CD4-positive, CD25-positive, alpha-beta regulatory T cell (primary cell): ENCODE measurements around the gene TMEM131L. TPM values are rescaled to one million over a fixed set of nuclear protein-coding genes. Genes with fewer than 3 reads are reported as not detected.

Experiments used
- ATAC-seq, 2 donors: fragments of 150-1000 bp; cut with Tn5 transposase; one replicate each; pipeline ENCODE4 v1.10.0; 2021; ENCODE audit warnings: low read depth in 2 of 2, moderate number of reproducible peaks in 2 of 2, moderate library complexity in 1 of 2
- DNase-seq, 3 donors: peaks; one replicate each; pipeline versions ENCODE4 v3.0.0 to v3.0.0-alpha.2; 2012 to 2022; ENCODE audit warnings: mixed read lengths in 1 of 3
- H3K27ac ChIP-seq: one replicate; pipeline ENCODE4 v1.7.0; 2013; ENCODE audit warnings: mild to moderate bottlenecking, low read length; ENCODE audit not compliant: insufficient read depth, poor library complexity, severe bottlenecking
- H3K27me3 ChIP-seq: one replicate; pipeline ENCODE4 v1.7.0; 2013; ENCODE audit warnings: low read length; ENCODE audit not compliant: control insufficient read depth, insufficient read depth
- H3K36me3 ChIP-seq: one replicate; pipeline ENCODE4 v1.7.0; 2013; ENCODE audit warnings: mild to moderate bottlenecking, low read length, moderate library complexity; ENCODE audit not compliant: control insufficient read depth, insufficient read depth
- H3K4me1 ChIP-seq: 2 replicates; pipeline ENCODE4 v1.7.0; 2013; ENCODE audit warnings: mild to moderate bottlenecking, low read length; ENCODE audit not compliant: insufficient read depth, control insufficient read depth, poor library complexity, severe bottlenecking
- H3K4me3 ChIP-seq: one replicate; pipeline ENCODE4 v1.7.0; 2013; ENCODE audit warnings: low read depth, mild to moderate bottlenecking, low read length, moderate library complexity
- H3K9me3 ChIP-seq, 2 experiments: 1 replicate in 1 of 2; 2 replicates in 1 of 2; pipeline ENCODE4 v1.7.0; 2013; ENCODE audit warnings: low read length in 2 of 2, mild to moderate bottlenecking in 1 of 2, moderate library complexity in 1 of 2; ENCODE audit not compliant: control insufficient read depth in 2 of 2
- H3K27ac Mint-ChIP-seq, 3 donors: one replicate each; pipeline ENCODE4 v1.8.0; 2020 to 2022; ENCODE audit warnings: mild to moderate bottlenecking in 3 of 3, mixed read lengths in 3 of 3, moderate library complexity in 2 of 3
- H3K27me3 Mint-ChIP-seq: one replicate; pipeline ENCODE4 v1.8.0; 2022; ENCODE audit warnings: mild to moderate bottlenecking, mixed read lengths
- H3K36me3 Mint-ChIP-seq: one replicate; pipeline ENCODE4 v1.8.0; 2020; ENCODE audit warnings: mixed read lengths
- H3K4me1 Mint-ChIP-seq, 4 donors: one replicate each; pipeline ENCODE4 v1.8.0; 2020 to 2022; ENCODE audit warnings: mixed read lengths in 4 of 4, mild to moderate bottlenecking in 1 of 4
- H3K4me3 Mint-ChIP-seq, 4 donors: one replicate each; pipeline ENCODE4 v1.8.0; 2020 to 2022; ENCODE audit warnings: mild to moderate bottlenecking in 4 of 4, mixed read lengths in 4 of 4, moderate library complexity in 3 of 4
- H3K9me3 Mint-ChIP-seq, 7 donors: one replicate each; pipeline ENCODE4 v1.8.0; 2020 to 2022; ENCODE audit warnings: mixed read lengths in 7 of 7, mild to moderate bottlenecking in 3 of 7, moderate library complexity in 2 of 7
- polyA plus RNA-seq, 4 donors: library from polyadenylated mRNA; unstranded; fragments of 300-500 nt; fragmentation: Illumina TruSeq; gene quantifications; one replicate each; pipeline ENCODE4 v1.2.3, GENCODE V29; 2021
- total RNA-seq: library from RNA; stranded (reverse); gene quantifications from one replicate; pipeline ENCODE4 v1.2.3, GENCODE V29; 2022

TMEM131L gene
- total and polyA plus RNA-seq, 5 donors from 2014 or later, result 35.5 to 86.4 (median 44.1) TPM

DNA sequence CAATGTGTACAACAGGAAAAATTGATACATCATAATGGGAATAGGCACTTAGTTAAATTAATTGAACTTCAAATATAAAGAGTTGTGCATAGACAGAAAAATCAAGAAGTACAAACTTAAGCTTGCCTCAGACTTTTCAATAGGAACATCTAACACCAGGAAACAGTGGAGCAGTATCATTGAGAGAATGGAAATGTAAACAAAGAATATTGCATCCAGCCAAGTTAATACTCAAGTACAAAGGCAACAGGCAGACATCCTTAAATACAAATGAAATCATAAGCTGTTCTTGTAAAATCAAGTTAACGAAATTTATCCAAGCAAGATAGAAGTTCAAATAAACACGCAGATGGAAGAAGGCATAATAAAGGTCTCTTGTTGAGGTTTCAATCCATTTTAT is 146.7 kb downstream of the TMEM131L start:
- Histone ChIP-seq H3K4me1 (no peaks in the 10 kb centered on the region), H3K4me3 (no peak overlapping the region), H3K27me3 (no peaks in the 10 kb centered on the region), H3K27ac (no peak overlapping the region), H3K36me3 (peaks cover 82% of the 10 kb centered on the region), H3K9me3 (no peaks in the 10 kb centered on the region)
- H3K4me1 Mint-ChIP-seq, result peaks cover 35 to 52% (median 45%) of the 10 kb centered on the region in 4 donors
- H3K9me3 Mint-ChIP-seq, result no peaks in the 10 kb centered on the region
- DNase-seq, result no peak
- ATAC-seq, result no peak
- no peaks in the 10 kb centered on the region for H3K27me3 Mint-ChIP-seq
- no peak overlapping the region for H3K4me3 Mint-ChIP-seq
- H3K36me3 Mint-ChIP-seq, result peaks cover 72% of the 10 kb centered on the region
- no peak overlapping the region for H3K27ac Mint-ChIP-seq

DNA sequence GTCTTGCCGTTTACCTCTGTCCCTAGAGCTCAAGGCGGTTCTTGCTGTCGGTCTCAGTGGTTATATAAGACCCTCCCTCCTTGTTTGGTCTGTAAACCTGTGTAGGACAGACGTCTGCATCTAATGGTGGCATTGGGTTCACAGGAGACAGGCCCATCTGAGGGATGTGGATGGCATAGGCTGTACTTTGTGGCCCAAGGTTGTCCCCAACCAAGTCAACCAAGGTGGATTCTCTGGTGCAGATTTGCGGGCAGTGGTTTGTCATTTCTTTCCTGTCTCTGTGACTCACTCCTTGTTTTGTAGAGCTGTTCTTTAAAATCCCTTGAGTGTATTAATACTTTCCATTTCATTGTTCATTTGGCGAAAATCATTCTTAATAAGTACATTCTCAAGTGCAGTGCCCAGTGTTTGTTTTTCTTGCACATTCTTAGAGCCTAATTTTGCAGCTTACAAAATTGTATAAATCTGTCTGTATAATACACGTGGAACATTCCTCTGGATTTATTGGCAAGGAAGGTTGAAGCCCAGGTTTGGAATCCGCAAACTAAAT is 149.9 kb downstream of the TMEM131L start:
- peak overlapping the region; percentile 83 to 95 (median 89) for H3K27ac Mint-ChIP-seq
- Histone ChIP-seq H3K9me3 (no peaks in the 10 kb centered on the region), H3K27me3 (no peaks in the 10 kb centered on the region)

DNA sequence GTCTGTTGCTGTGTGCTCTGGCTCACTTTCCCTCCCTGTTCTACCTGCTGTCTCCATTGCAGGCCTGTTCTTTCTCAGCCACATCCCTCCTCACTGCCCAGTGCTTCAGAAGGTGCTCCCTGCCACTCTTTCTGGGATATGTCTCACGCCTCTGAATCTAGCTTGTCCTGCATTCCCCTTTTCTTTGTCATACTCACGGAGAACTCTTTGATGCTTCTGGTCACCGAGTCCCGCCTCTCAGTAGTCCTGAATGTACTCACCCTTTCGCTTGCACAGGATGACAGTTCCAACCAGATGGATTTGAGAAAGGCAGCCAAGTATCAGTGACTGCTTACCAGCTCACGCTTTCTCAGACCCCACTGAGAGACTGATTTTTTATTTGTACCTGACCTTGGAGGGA is 152.7 kb downstream of the TMEM131L start:
- no peak for ATAC-seq
- Mint-ChIP-seq H3K27ac (peak overlapping the region in 2 of 3 donors; percentile 9 to 49), H3K9me3 (no peaks in the 10 kb centered on the region), H3K36me3 (peaks cover 72% of the 10 kb centered on the region), H3K4me1 (peaks cover 23 to 46% (median 33%) of the 10 kb centered on the region in 4 donors), H3K4me3 (no peak overlapping the region), H3K27me3 (no peaks in the 10 kb centered on the region)
- Histone ChIP-seq H3K27ac (no peak overlapping the region), H3K4me1 (no peaks in the 10 kb centered on the region), H3K9me3 (no peaks in the 10 kb centered on the region), H3K27me3 (no peaks in the 10 kb centered on the region), H3K36me3 (peaks cover 94% of the 10 kb centered on the region), H3K4me3 (no peak overlapping the region)
- DNase-seq, result no peak

More for the DNA sequence above, 149.9 kb downstream of the TMEM131L start:
- no peak overlapping the region for H3K27ac ChIP-seq
- DNase-seq, result peak in 1 of 3 donors; percentile 36
- no peaks in the 10 kb centered on the region for H3K4me1 ChIP-seq
- peaks cover 74% of the 10 kb centered on the region for H3K36me3 Mint-ChIP-seq
- H3K4me3 ChIP-seq, result no peak overlapping the region
- H3K4me1 Mint-ChIP-seq, result peaks cover 31 to 41% (median 33%) of the 10 kb centered on the region in 4 donors
- peak overlapping the region in 1 of 4 donors; percentile 67 for H3K4me3 Mint-ChIP-seq
- peaks cover 94% of the 10 kb centered on the region for H3K36me3 ChIP-seq
- ATAC-seq, result peak; percentile 77 to 81
- H3K27me3 Mint-ChIP-seq, result no peaks in the 10 kb centered on the region
- no peaks in the 10 kb centered on the region for H3K9me3 Mint-ChIP-seq

DNA sequence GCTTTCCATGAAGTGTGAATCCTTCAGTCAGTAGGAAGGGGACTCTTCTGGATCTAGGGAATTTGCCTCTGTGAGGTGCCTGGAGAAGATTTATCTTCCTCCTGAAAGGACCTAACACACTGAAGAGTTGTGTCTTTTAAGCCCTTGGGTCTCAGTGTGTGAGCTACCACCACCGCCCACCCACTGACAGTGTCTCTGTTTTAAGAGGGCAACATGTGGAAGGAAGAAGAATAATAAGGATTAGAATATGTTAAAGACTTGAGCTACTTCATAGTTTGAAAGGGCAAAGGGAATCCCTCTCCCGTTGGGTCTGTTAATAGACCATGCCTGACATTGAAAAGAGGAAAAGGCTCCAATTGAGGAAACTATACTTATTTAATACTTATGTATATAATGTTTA is 153.7 kb downstream of the TMEM131L start:
- DNase-seq, result no peak
- Mint-ChIP-seq H3K27ac (peak overlapping the region in 1 of 3 donors; percentile 74), H3K27me3 (no peaks in the 10 kb centered on the region), H3K36me3 (peaks cover 68% of the 10 kb centered on the region), H3K4me3 (no peak overlapping the region), H3K9me3 (no peaks in the 10 kb centered on the region), H3K4me1 (peaks cover 18 to 37% (median 24%) of the 10 kb centered on the region in 4 donors)
- Histone ChIP-seq H3K4me1 (no peaks in the 10 kb centered on the region), H3K27ac (no peak overlapping the region), H3K9me3 (no peaks in the 10 kb centered on the region), H3K4me3 (no peak overlapping the region), H3K36me3 (peaks cover 92% of the 10 kb centered on the region), H3K27me3 (no peaks in the 10 kb centered on the region)
- no peak for ATAC-seq

DNA sequence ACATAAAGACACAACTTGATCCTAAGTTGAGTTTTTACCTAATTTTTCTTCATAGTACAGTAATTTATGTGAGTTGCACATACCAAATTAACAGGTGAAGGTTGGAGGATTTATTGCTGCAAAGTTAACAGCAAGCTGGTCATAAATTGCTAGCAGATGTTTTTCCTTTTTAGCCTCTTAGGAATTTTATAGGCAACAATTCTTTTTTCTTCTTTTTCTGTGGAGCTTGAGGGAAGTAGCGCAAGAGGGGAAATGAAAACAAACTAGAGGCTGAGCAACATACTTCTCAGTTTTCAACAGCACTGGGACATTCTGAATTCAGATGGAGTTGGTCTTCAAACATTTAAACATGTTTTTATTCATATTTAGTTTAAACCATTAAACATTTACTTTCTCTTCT is 154.2 kb downstream of the TMEM131L start:
- Mint-ChIP-seq H3K27me3 (no peaks in the 10 kb centered on the region), H3K27ac (peak overlapping the region in 1 of 3 donors; percentile 62), H3K4me1 (peaks cover 13 to 31% (median 18%) of the 10 kb centered on the region in 4 donors), H3K36me3 (peaks cover 64% of the 10 kb centered on the region), H3K9me3 (no peaks in the 10 kb centered on the region), H3K4me3 (no peak overlapping the region)
- DNase-seq (no peak), ATAC-seq (no peak)
- no peaks in the 10 kb centered on the region for H3K9me3 ChIP-seq
- peaks cover 92% of the 10 kb centered on the region for H3K36me3 ChIP-seq
- no peak overlapping the region for H3K27ac ChIP-seq
- no peaks in the 10 kb centered on the region for H3K27me3 ChIP-seq
- no peak overlapping the region for H3K4me3 ChIP-seq
- H3K4me1 ChIP-seq, result no peaks in the 10 kb centered on the region

DNA sequence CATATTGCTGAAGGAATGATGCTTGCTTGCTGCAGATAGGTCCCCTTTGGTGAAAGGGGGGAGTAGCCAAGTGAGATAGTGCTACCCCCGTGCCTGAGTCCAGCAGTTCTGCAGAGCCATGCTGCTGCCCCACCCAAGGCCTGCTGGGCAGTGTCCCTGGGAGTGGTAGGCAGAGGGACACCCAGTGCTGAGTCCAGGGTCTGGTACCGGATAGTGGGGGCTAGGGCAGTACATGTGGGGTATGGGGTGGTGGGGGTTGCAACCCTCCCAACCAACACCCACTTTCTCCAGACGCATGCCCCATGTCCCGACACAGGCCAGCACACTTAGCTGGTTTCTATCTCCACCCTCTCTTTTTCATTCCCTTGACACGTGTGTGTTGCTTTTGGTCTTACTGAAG is 155.9 kb downstream of the TMEM131L start:
- Mint-ChIP-seq H3K27me3 (no peaks in the 10 kb centered on the region), H3K36me3 (peaks cover 62% of the 10 kb centered on the region), H3K27ac (no peak overlapping the region), H3K4me1 (peaks cover 5 to 17% (median 10%) of the 10 kb centered on the region in 4 donors), H3K4me3 (no peak overlapping the region), H3K9me3 (no peaks in the 10 kb centered on the region)
- DNase-seq (no peak), ATAC-seq (no peak)
- Histone ChIP-seq H3K27ac (no peak overlapping the region), H3K4me3 (no peak overlapping the region), H3K4me1 (no peaks in the 10 kb centered on the region), H3K36me3 (peaks cover 92% of the 10 kb centered on the region), H3K27me3 (no peaks in the 10 kb centered on the region), H3K9me3 (no peaks in the 10 kb centered on the region)

DNA sequence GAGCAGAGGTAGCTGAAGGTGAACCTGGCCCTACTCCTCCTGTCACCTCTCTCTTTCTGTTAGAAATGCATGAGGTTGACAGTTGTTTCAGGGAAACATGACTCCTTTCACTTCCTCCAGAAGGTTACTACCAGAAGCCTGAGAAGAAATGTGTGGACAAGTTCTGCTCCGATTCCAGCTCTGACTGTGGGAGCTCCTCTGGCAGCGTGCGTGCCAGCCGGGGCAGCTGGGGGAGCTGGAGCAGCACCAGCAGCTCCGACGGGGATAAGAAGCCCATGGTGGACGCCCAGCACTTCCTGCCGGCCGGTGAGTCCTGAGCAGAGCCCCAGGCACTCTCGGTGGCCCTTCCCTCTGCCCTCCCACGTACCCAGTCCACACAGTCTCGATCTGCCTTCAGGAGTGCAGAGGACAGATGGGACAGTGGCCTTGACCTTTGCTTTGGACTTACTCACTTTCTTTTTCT is 156.6 kb downstream of the TMEM131L start:
- no peaks in the 10 kb centered on the region for H3K27me3 ChIP-seq
- Mint-ChIP-seq H3K36me3 (peaks cover 63% of the 10 kb centered on the region), H3K4me1 (peaks cover 5 to 15% (median 7%) of the 10 kb centered on the region in 4 donors), H3K9me3 (no peaks in the 10 kb centered on the region), H3K4me3 (peak overlapping the region in 1 of 4 donors; percentile 33), H3K27ac (peak overlapping the region in 2 of 3 donors; percentile 4 to 75), H3K27me3 (no peaks in the 10 kb centered on the region)
- H3K4me3 ChIP-seq, result no peak overlapping the region
- DNase-seq (no peak), ATAC-seq (no peak)
- no peak overlapping the region for H3K27ac ChIP-seq
- no peaks in the 10 kb centered on the region for H3K9me3 ChIP-seq
- H3K36me3 ChIP-seq, result peaks cover 93% of the 10 kb centered on the region
- no peaks in the 10 kb centered on the region for H3K4me1 ChIP-seq

DNA sequence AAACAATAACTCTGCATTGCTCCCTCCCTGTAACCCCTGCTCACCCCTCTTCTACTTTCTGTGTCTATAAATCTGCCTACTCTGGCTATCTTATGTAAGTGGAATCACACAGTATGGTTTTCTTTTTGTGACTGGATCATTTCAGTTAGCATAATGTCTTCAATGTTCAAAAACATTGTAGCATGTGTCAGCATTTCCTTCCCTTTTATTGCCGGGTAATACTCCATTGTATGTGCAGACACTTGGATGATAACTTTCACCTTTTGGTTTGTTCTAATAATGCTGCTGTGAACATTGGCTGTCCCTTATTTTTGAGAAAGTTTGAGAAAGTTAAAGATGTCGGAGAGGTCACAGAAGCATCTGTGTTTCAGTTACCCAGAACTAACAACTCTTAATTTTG is 157.3 kb downstream of the TMEM131L start:
- Mint-ChIP-seq H3K4me1 (peaks cover 5 to 15% (median 8%) of the 10 kb centered on the region in 4 donors), H3K9me3 (no peaks in the 10 kb centered on the region), H3K27me3 (no peaks in the 10 kb centered on the region), H3K36me3 (peaks cover 63% of the 10 kb centered on the region), H3K27ac (peak overlapping the region in 2 of 3 donors; percentile 2 to 4), H3K4me3 (no peak overlapping the region)
- no peak overlapping the region for H3K4me3 ChIP-seq
- no peaks in the 10 kb centered on the region for H3K9me3 ChIP-seq
- no peaks in the 10 kb centered on the region for H3K4me1 ChIP-seq
- peaks cover 94% of the 10 kb centered on the region for H3K36me3 ChIP-seq
- no peaks in the 10 kb centered on the region for H3K27me3 ChIP-seq
- H3K27ac ChIP-seq, result no peak overlapping the region
- ATAC-seq (no peak), DNase-seq (no peak)
